ENCODE results near the gene PPP3CA.

The PPP3CA gene

DNA sequence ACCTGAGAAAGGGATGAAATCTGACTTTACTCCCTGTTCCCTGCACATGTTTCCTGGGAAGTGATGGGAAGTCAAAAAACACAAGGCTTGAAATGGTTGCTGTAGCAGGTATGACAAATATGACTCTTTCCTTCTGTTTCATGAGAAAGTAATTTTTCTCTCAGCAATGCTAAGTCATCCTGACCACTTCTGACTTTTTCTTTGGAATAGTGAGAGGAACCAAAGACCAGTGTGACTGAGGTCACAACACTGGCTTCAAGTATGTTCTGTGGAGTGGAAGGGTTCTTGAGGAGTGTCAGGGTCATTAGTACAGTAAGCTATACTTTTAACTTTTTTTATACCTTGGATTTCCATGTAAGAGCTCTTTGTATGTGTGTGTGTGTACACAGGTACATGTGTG is 225.3 kb downstream of the PPP3CA start:
- H2BK5ac ChIP-seq (ENCODE audit: low read length), result no peak overlapping the region
- no peak overlapping the region for H2AK5ac ChIP-seq (ENCODE audit: low read length)
- H2BK120ac ChIP-seq (ENCODE audit: low read depth, low read length), result peak overlapping the region; percentile 12

DNA sequence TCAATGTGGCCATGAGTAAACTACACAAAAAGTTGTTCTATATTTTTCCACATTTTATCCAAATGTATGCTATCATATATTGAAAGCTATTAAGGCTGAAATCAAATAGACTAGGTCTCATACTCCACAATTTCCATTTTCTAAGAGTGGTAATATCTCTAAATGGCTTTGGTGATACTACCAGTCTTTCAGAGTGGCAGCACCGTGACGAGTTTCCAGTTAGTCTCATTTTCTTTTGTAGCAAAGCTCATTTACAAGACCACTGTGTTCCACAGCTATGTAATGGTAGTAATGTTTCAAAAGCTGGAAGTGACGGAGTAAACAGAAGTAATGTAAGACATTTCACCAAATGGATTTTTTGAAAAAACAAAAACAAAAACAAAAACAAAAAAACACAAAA is 228.2 kb downstream of the PPP3CA start:
- no peak overlapping the region for H4K8ac ChIP-seq (ENCODE audit: low read depth, low read length)
- no peak overlapping the region for H3K4ac ChIP-seq (ENCODE audit: low read depth, low read length)
- H2AK5ac ChIP-seq (ENCODE audit: low read length), result no peak overlapping the region
- no peak overlapping the region for H3K18ac ChIP-seq (ENCODE audit: low read length)
- H3K4me2 ChIP-seq (ENCODE audit: low read length), result no peak overlapping the region
- H2BK5ac ChIP-seq (ENCODE audit: low read length), result no peak overlapping the region
- H3K27me3 ChIP-seq (ENCODE audit: insufficient read depth, low read length, poor library complexity), result no peaks in the 10 kb centered on the region
- H3K4me1 ChIP-seq (ENCODE audit: control insufficient read depth, low read depth, low read length), result peaks cover 2% of the 10 kb centered on the region
- no peaks in the 10 kb centered on the region for H3K36me3 ChIP-seq (ENCODE audit: control insufficient read depth, insufficient read depth, low read length)
- H3K79me1 ChIP-seq (ENCODE audit: low read length), result no peaks in the 10 kb centered on the region
- no peak overlapping the region for H3K56ac ChIP-seq (ENCODE audit: low read length)
- H4K5ac ChIP-seq (ENCODE audit: low read length), result no peak overlapping the region
- H2BK15ac ChIP-seq (replicated peaks; ENCODE audit: low read depth), result no peak overlapping the region
- no peak overlapping the region for H3K9ac ChIP-seq (ENCODE audit: low read length)
- no peaks in the 10 kb centered on the region for H3K79me2 ChIP-seq (ENCODE audit: control insufficient read depth, insufficient read depth, low read length)
- no peak overlapping the region for H3K4me3 ChIP-seq (ENCODE audit: low read length)
- no peak overlapping the region for H3K27ac ChIP-seq (ENCODE audit: low read depth, low read length)
- no CpG with 5 or more reads among the region's 3 CpGs for WGBS (ENCODE audit: extremely low coverage, insufficient coverage, low lambda C conversion rate)
- DNase-seq, result no peak
- no peak overlapping the region for H2BK120ac ChIP-seq (ENCODE audit: low read depth, low read length)
- H3K23ac ChIP-seq (ENCODE audit: low read length), result no peak overlapping the region

More for the DNA sequence above, 225.3 kb downstream of the PPP3CA start:
- no peak for DNase-seq
- no peak overlapping the region for H4K8ac ChIP-seq (ENCODE audit: low read depth, low read length)
- no peaks in the 10 kb centered on the region for H3K79me1 ChIP-seq (ENCODE audit: low read length)
- no peaks in the 10 kb centered on the region for H3K36me3 ChIP-seq (ENCODE audit: control insufficient read depth, insufficient read depth, low read length)
- H3K56ac ChIP-seq (ENCODE audit: low read length), result no peak overlapping the region
- no peak overlapping the region for H2BK15ac ChIP-seq (replicated peaks; ENCODE audit: low read depth)
- no peak overlapping the region for H3K9ac ChIP-seq (ENCODE audit: low read length)
- H4K5ac ChIP-seq (ENCODE audit: low read length), result no peak overlapping the region
- no peak overlapping the region for H3K4me2 ChIP-seq (ENCODE audit: low read length)
- H3K27ac ChIP-seq (ENCODE audit: low read depth, low read length), result no peak overlapping the region
- no peak overlapping the region for H3K18ac ChIP-seq (ENCODE audit: low read length)
- H3K23ac ChIP-seq (ENCODE audit: low read length), result no peak overlapping the region
- no peaks in the 10 kb centered on the region for H3K27me3 ChIP-seq (ENCODE audit: insufficient read depth, low read length, poor library complexity)
- no peak overlapping the region for H3K4me3 ChIP-seq (ENCODE audit: low read length)
- no peaks in the 10 kb centered on the region for H3K4me1 ChIP-seq (ENCODE audit: control insufficient read depth, low read depth, low read length)
- H3K79me2 ChIP-seq (ENCODE audit: control insufficient read depth, insufficient read depth, low read length), result no peaks in the 10 kb centered on the region
- H3K4ac ChIP-seq (ENCODE audit: low read depth, low read length), result no peak overlapping the region

DNA sequence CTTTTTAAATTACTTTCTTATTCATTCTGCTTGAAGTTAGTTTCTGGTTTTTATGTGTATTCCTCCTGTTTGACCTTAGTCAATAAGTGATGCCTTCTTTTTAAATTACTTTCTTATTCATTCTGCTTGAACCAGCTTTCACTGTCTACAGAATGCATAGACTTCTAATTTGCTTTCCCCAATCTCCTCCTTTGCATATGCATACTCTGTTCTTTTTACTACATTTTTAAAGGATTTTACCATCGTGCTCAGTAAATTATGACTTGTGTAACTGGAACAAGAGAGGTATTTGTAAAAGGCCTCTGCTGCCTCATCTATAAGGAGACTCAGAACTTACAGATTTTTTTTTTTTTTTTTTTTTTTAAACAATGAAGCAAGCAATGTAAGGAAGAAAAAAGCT is 228.7 kb downstream of the PPP3CA start:
- H3K4ac ChIP-seq (ENCODE audit: low read depth, low read length), result no peak overlapping the region
- H2BK5ac ChIP-seq (ENCODE audit: low read length), result no peak overlapping the region
- H3K27ac ChIP-seq (ENCODE audit: low read depth, low read length), result no peak overlapping the region
- no peak overlapping the region for H3K23ac ChIP-seq (ENCODE audit: low read length)
- H3K79me1 ChIP-seq (ENCODE audit: low read length), result no peaks in the 10 kb centered on the region
- no peak overlapping the region for H2BK15ac ChIP-seq (replicated peaks; ENCODE audit: low read depth)
- no peaks in the 10 kb centered on the region for H3K79me2 ChIP-seq (ENCODE audit: control insufficient read depth, insufficient read depth, low read length)
- no peak for DNase-seq
- no peak overlapping the region for H3K56ac ChIP-seq (ENCODE audit: low read length)
- no peaks in the 10 kb centered on the region for H3K36me3 ChIP-seq (ENCODE audit: control insufficient read depth, insufficient read depth, low read length)
- no peaks in the 10 kb centered on the region for H3K27me3 ChIP-seq (ENCODE audit: insufficient read depth, low read length, poor library complexity)
- H3K4me1 ChIP-seq (ENCODE audit: control insufficient read depth, low read depth, low read length), result peaks cover 2% of the 10 kb centered on the region
- H3K18ac ChIP-seq (ENCODE audit: low read length), result no peak overlapping the region
- H3K4me3 ChIP-seq (ENCODE audit: low read length), result no peak overlapping the region
- no peak overlapping the region for H4K5ac ChIP-seq (ENCODE audit: low read length)
- H3K9ac ChIP-seq (ENCODE audit: low read length), result no peak overlapping the region
- no peak overlapping the region for H4K8ac ChIP-seq (ENCODE audit: low read depth, low read length)
- no peak overlapping the region for H2AK5ac ChIP-seq (ENCODE audit: low read length)
- H3K4me2 ChIP-seq (ENCODE audit: low read length), result no peak overlapping the region
- H2BK120ac ChIP-seq (ENCODE audit: low read depth, low read length), result no peak overlapping the region
- WGBS (ENCODE audit: extremely low coverage, insufficient coverage, low lambda C conversion rate), result no CpG with 5 or more reads among the region's 1 CpG

DNA sequence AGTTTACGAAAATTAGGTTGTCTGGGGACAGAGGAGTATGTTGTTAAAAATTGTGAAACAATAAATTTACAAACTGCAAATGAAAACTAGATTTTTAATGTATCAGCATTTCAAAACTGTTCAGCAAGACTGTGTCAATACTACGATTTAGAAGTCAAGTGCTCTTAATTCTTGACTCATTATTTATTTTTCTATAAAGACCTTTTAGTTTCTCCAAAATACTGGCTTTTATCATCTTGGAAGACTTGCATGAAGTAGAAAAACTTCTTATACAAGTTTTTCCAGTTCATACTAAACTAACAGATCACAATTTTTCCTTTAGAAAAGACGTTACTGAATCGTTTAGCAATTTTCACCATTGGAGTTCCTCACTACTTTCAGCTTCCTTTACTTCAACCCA is 231.4 kb downstream of the PPP3CA start:
- no peak overlapping the region for H3K27ac ChIP-seq (ENCODE audit: low read depth, low read length)
- DNase-seq, result no peak

DNA sequence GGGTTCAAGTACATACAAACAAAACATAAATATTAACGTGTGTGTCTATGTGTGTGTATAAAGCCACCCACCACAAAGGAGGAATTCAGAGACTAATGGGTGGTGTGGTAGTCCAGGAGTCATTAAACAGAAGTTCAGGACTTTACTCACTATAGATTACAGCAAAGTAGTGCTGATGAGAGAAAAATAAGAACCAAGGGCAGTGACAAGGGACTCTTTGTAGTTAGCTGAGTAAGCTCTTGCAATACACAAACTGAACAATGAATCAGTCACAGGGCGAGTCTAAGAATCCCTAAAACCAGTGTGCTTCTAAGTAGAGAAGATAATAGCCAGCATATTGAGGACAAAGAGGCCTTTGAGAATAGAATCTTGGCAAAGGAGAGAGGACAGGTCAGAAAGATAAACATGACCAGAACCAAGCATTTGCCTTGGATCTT is 232.4 kb downstream of the PPP3CA start:
- no peak overlapping the region for H3K4ac ChIP-seq (ENCODE audit: low read depth, low read length)
- no peaks in the 10 kb centered on the region for H3K79me1 ChIP-seq (ENCODE audit: low read length)
- H4K8ac ChIP-seq (ENCODE audit: low read depth, low read length), result no peak overlapping the region
- H2BK5ac ChIP-seq (ENCODE audit: low read length), result no peak overlapping the region
- peak overlapping the region; percentile 62 for H3K27ac ChIP-seq (ENCODE audit: low read depth, low read length)
- H3K9ac ChIP-seq (ENCODE audit: low read length), result no peak overlapping the region
- H3K4me3 ChIP-seq (ENCODE audit: low read length), result no peak overlapping the region
- no peak overlapping the region for H2BK15ac ChIP-seq (replicated peaks; ENCODE audit: low read depth)
- no peak overlapping the region for H3K18ac ChIP-seq (ENCODE audit: low read length)
- H3K79me2 ChIP-seq (ENCODE audit: control insufficient read depth, insufficient read depth, low read length), result no peaks in the 10 kb centered on the region
- H3K36me3 ChIP-seq (ENCODE audit: control insufficient read depth, insufficient read depth, low read length), result no peaks in the 10 kb centered on the region
- peak overlapping the region; percentile 61 for H2BK120ac ChIP-seq (ENCODE audit: low read depth, low read length)
- WGBS (ENCODE audit: extremely low coverage, insufficient coverage, low lambda C conversion rate), result no CpG with 5 or more reads among the region's 2 CpGs
- H4K5ac ChIP-seq (ENCODE audit: low read length), result no peak overlapping the region
- H3K56ac ChIP-seq (ENCODE audit: low read length), result no peak overlapping the region
- peaks cover 2% of the 10 kb centered on the region for H3K4me1 ChIP-seq (ENCODE audit: control insufficient read depth, low read depth, low read length)
- H2AK5ac ChIP-seq (ENCODE audit: low read length), result no peak overlapping the region
- no peak overlapping the region for H3K4me2 ChIP-seq (ENCODE audit: low read length)
- H3K27me3 ChIP-seq (ENCODE audit: insufficient read depth, low read length, poor library complexity), result no peaks in the 10 kb centered on the region
- peak; percentile 97 for DNase-seq
- H3K23ac ChIP-seq (ENCODE audit: low read length), result no peak overlapping the region

More for the DNA sequence above, 231.4 kb downstream of the PPP3CA start:
- WGBS (ENCODE audit: extremely low coverage, insufficient coverage, low lambda C conversion rate), result no CpG with 5 or more reads among the region's 4 CpGs
- no peak overlapping the region for H3K4me2 ChIP-seq (ENCODE audit: low read length)
- no peak overlapping the region for H3K18ac ChIP-seq (ENCODE audit: low read length)
- no peak overlapping the region for H3K4me3 ChIP-seq (ENCODE audit: low read length)
- H2BK15ac ChIP-seq (replicated peaks; ENCODE audit: low read depth), result no peak overlapping the region
- no peaks in the 10 kb centered on the region for H3K79me1 ChIP-seq (ENCODE audit: low read length)
- no peaks in the 10 kb centered on the region for H3K27me3 ChIP-seq (ENCODE audit: insufficient read depth, low read length, poor library complexity)
- H3K4ac ChIP-seq (ENCODE audit: low read depth, low read length), result no peak overlapping the region
- no peak overlapping the region for H4K8ac ChIP-seq (ENCODE audit: low read depth, low read length)
- no peak overlapping the region for H3K56ac ChIP-seq (ENCODE audit: low read length)
- H2AK5ac ChIP-seq (ENCODE audit: low read length), result no peak overlapping the region
- H3K4me1 ChIP-seq (ENCODE audit: control insufficient read depth, low read depth, low read length), result peaks cover 2% of the 10 kb centered on the region
- H2BK5ac ChIP-seq (ENCODE audit: low read length), result no peak overlapping the region
- H3K36me3 ChIP-seq (ENCODE audit: control insufficient read depth, insufficient read depth, low read length), result no peaks in the 10 kb centered on the region
- H3K23ac ChIP-seq (ENCODE audit: low read length), result no peak overlapping the region
- H4K5ac ChIP-seq (ENCODE audit: low read length), result no peak overlapping the region
- no peaks in the 10 kb centered on the region for H3K79me2 ChIP-seq (ENCODE audit: control insufficient read depth, insufficient read depth, low read length)
- H3K9ac ChIP-seq (ENCODE audit: low read length), result no peak overlapping the region
- no peak overlapping the region for H2BK120ac ChIP-seq (ENCODE audit: low read depth, low read length)

DNA sequence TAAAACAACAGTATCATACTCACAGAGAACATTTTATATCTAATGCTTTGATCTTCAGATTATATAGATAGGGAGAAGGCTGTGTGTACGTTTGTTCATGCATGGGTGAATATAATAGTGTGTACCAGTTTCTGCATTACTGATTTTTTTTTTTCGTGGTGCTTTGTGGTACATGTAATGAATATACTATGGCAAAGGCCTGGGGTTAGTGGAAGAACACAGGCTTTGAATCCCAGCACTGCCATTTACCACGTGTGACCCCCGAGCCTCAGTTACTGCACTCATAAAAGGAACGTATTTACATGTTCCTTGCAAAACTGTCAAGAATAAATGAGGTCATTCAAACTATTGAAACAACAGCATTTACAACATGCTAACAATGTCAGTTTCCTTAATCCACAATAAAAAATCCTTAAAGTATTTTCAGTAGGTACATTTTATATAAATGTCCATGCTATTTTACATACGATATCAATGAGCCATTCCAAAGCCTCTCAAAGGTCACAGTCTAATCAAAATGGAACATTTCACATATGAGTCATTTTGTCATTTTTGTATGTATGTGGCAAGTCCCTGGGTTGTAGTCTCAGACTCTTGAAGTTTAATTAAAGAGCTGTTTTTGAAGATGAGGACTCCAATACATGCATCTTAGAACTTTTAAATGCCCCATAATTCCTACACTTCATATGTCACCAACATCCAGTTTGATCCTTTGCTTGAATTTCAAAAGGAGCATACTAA is 242.8 kb downstream of the PPP3CA start:
- Histone ChIP-seq H2BK15ac (replicated peaks; ENCODE audit: low read depth) (no peak overlapping the region), H3K4me3 (ENCODE audit: low read length) (no peak overlapping the region), H3K27ac (ENCODE audit: low read depth, low read length) (no peak overlapping the region), H3K4me1 (ENCODE audit: control insufficient read depth, low read depth, low read length) (no peaks in the 10 kb centered on the region), H3K23ac (ENCODE audit: low read length) (no peak overlapping the region), H3K79me2 (ENCODE audit: control insufficient read depth, insufficient read depth, low read length) (no peaks in the 10 kb centered on the region), H2AK5ac (ENCODE audit: low read length) (no peak overlapping the region), H4K8ac (ENCODE audit: low read depth, low read length) (no peak overlapping the region), H3K79me1 (ENCODE audit: low read length) (no peaks in the 10 kb centered on the region), H2BK5ac (ENCODE audit: low read length) (no peak overlapping the region), H3K18ac (ENCODE audit: low read length) (no peak overlapping the region), H3K4me2 (ENCODE audit: low read length) (no peak overlapping the region), H2BK120ac (ENCODE audit: low read depth, low read length) (no peak overlapping the region), H3K36me3 (ENCODE audit: control insufficient read depth, insufficient read depth, low read length) (no peaks in the 10 kb centered on the region), H3K27me3 (ENCODE audit: insufficient read depth, low read length, poor library complexity) (no peaks in the 10 kb centered on the region), H4K5ac (ENCODE audit: low read length) (no peak overlapping the region), H3K56ac (ENCODE audit: low read length) (no peak overlapping the region), H3K9ac (ENCODE audit: low read length) (no peak overlapping the region), H3K4ac (ENCODE audit: low read depth, low read length) (no peak overlapping the region)
- no CpG with 5 or more reads among the region's 6 CpGs for WGBS (ENCODE audit: extremely low coverage, insufficient coverage, low lambda C conversion rate)
- DNase-seq, result no peak
